GM18499 (cell line): ENCODE data around the gene TMEM225B.
"Not testable (repeated sequence)": the region's sequence is repeated elsewhere in the genome, so short reads cannot be mapped to it uniquely, and the experiment has no call there.

ENCODE experiments used
- ATAC-seq: cut with Tn5 transposase; IDR thresholded peaks from one replicate; pipeline ENCODE4 v1.9.1; 2021; ENCODE audit warnings: moderate number of reproducible peaks; ENCODE audit not compliant: insufficient read depth, unreplicated experiment

The TMEM225B gene

GRCh38 chr7:99651290-99651689, 53.2 kb downstream of the TMEM225B start:
- ATAC-seq: no peak

GRCh38 chr7:99652671-99653070, 54.6 kb downstream of the TMEM225B start:
- no peak for ATAC-seq

- not testable (repeated sequence) for ATAC-seq
Observed at GRCh38 chr7:99653269-99653668, 55.2 kb downstream of the TMEM225B start.

GRCh38 chr7:99653754-99654153, 55.7 kb downstream of the TMEM225B start:
- no peak for ATAC-seq

- ATAC-seq: not testable (repeated sequence)
Observed at GRCh38 chr7:99654626-99655025, 56.6 kb downstream of the TMEM225B start.

- not testable (repeated sequence) for ATAC-seq
Observed at GRCh38 chr7:99657879-99658278, 59.8 kb downstream of the TMEM225B start.
